IMR-90 (cell line): ENCODE data around the gene UBA7. TPM values are rescaled to one million over a fixed set of nuclear protein-coding genes. Genes with fewer than 3 reads are reported as not detected.

Source experiments
- ATAC-seq: fragments of 200-7000 bp; cut with Tn5 transposase; 2 replicates; pipeline ENCODE4 v1.9.1; 2020; ENCODE audit warnings: low read depth, mild to moderate bottlenecking, moderate library complexity
- BruUV-seq: library from RNA; stranded (reverse); fragments of 400-500 nt; replicated peaks from 2 replicates; lab custom pipeline; 2021; lab: Mats Ljungman, UMichigan
- CTCF ChIA-PET: fragments of 300-600 bp; formaldehyde crosslinking; extraction: SDS; loops from one replicate; lab custom pipeline; 2021; ENCODE audit warnings: antibody characterized with exemption; lab: Yijun Ruan, JAX
- POLR2A ChIA-PET: fragments of 300-600 bp; sonication (Branson Sonifier 250); formaldehyde crosslinking; loops from one replicate; lab custom pipeline; 2022; ENCODE audit warnings: antibody characterized with exemption; ENCODE audit not compliant: unreplicated experiment; lab: Charles Lee
- DNase-seq: peaks from one replicate; pipeline ENCODE4 v3.0.0; 2013
- H2AFZ ChIP-seq: replicated peaks from 2 replicates; pipeline ENCODE3; 2013; ENCODE audit warnings: low read length, mild to moderate bottlenecking; ENCODE audit not compliant: poor library complexity
- H2AK5ac ChIP-seq: 2 replicates; pipeline ENCODE4 v1.6.1; 2013; ENCODE audit warnings: low read depth, low read length, inconsistent platforms
- H2AK9ac ChIP-seq: replicated peaks from 2 replicates; pipeline ENCODE3; 2013; ENCODE audit warnings: mild to moderate bottlenecking, low read depth, low read length, moderate library complexity; ENCODE audit not compliant: poor library complexity
- H2BK120ac ChIP-seq: 2 replicates; pipeline ENCODE4 v1.6.1; 2013; ENCODE audit warnings: low read depth, low read length, inconsistent platforms
- H2BK15ac ChIP-seq: 3 replicates; pipeline ENCODE4 v1.6.1; 2013; ENCODE audit warnings: low read depth, low read length, inconsistent platforms
- H2BK20ac ChIP-seq: 2 replicates; pipeline ENCODE4 v1.6.1; 2013; ENCODE audit warnings: low read depth, mild to moderate bottlenecking, inconsistent platforms, low read length, moderate library complexity
- H2BK5ac ChIP-seq: 2 replicates; pipeline ENCODE4 v1.6.1; 2013; ENCODE audit warnings: mild to moderate bottlenecking, low read depth, low read length, inconsistent platforms; ENCODE audit not compliant: poor library complexity, severe bottlenecking
- H3K14ac ChIP-seq: replicated peaks from 2 replicates; pipeline ENCODE4 v1.6.1; 2013; ENCODE audit warnings: low read depth, low read length, inconsistent platforms
- H3K18ac ChIP-seq: 2 replicates; pipeline ENCODE4 v1.6.1; 2013; ENCODE audit warnings: low read depth, low read length, control low read depth
- H3K23ac ChIP-seq: 2 replicates; pipeline ENCODE4 v1.6.1; 2013; ENCODE audit warnings: low read depth, low read length, inconsistent platforms
- H3K27ac ChIP-seq: 2 replicates; pipeline ENCODE4 v1.5.1; 2013; ENCODE audit warnings: mild to moderate bottlenecking, control low read depth, low read length; ENCODE audit not compliant: insufficient read depth
- H3K27me3 ChIP-seq: 2 replicates; pipeline ENCODE4 v1.6.1; 2013; ENCODE audit warnings: low read length; ENCODE audit not compliant: control insufficient read depth, insufficient read depth
- H3K36me3 ChIP-seq: 2 replicates; pipeline ENCODE4 v1.6.1; 2013; ENCODE audit warnings: low read length, mixed read lengths; ENCODE audit not compliant: control insufficient read depth, insufficient read depth
- H3K4ac ChIP-seq: 2 replicates; pipeline ENCODE4 v1.6.1; 2013; ENCODE audit warnings: low read depth, low read length, inconsistent platforms
- H3K4me1 ChIP-seq: 2 replicates; pipeline ENCODE4 v1.6.1; 2013; ENCODE audit warnings: low read length, mixed read lengths; ENCODE audit not compliant: control insufficient read depth, insufficient read depth
- H3K4me2 ChIP-seq: 2 replicates; pipeline ENCODE4 v1.6.1; 2013; ENCODE audit warnings: low read depth, mild to moderate bottlenecking, control low read depth, low read length, moderate library complexity
- H3K4me3 ChIP-seq: 2 replicates; pipeline ENCODE4 v1.5.1; 2013; ENCODE audit warnings: low read depth, mild to moderate bottlenecking, control low read depth, low read length, moderate library complexity; ENCODE audit not compliant: insufficient read depth
- H3K56ac ChIP-seq: 2 replicates; pipeline ENCODE4 v1.6.1; 2013; ENCODE audit warnings: low read length, inconsistent platforms; ENCODE audit not compliant: insufficient read depth; ENCODE audit errors: extremely low read depth
- H3K79me1 ChIP-seq, 2 experiments: 2 replicates each; pipeline ENCODE4 v1.6.1; 2013; ENCODE audit warnings: low read length in 2 of 2, inconsistent platforms in 1 of 2, low read depth in 1 of 2
- H3K9ac ChIP-seq: 2 replicates; pipeline ENCODE4 v1.6.1; 2013; ENCODE audit warnings: low read depth, low read length, control low read depth
- H3K9me1 ChIP-seq: 2 replicates; pipeline ENCODE4 v1.6.1; 2013; ENCODE audit warnings: low read length, inconsistent platforms; ENCODE audit not compliant: insufficient read depth
- H3K9me3 ChIP-seq: 2 replicates; pipeline ENCODE4 v1.6.1; 2013; ENCODE audit warnings: low read length; ENCODE audit not compliant: control insufficient read depth, insufficient read depth
- H4K20me1 ChIP-seq: 2 replicates; pipeline ENCODE4 v1.6.1; 2013; ENCODE audit warnings: low read length, inconsistent platforms; ENCODE audit not compliant: insufficient read depth
- H4K5ac ChIP-seq: 2 replicates; pipeline ENCODE4 v1.6.1; 2013; ENCODE audit warnings: mild to moderate bottlenecking, low read depth, low read length, control low read depth
- H4K8ac ChIP-seq, 2 experiments: 2 replicates each; pipeline ENCODE4 v1.6.1; 2013; ENCODE audit warnings: low read depth in 2 of 2, low read length in 2 of 2, control low read depth in 1 of 2, inconsistent platforms in 1 of 2
- H4K91ac ChIP-seq: 2 replicates; pipeline ENCODE4 v1.6.1; 2013; ENCODE audit warnings: low read depth, low read length, inconsistent platforms; ENCODE audit not compliant: insufficient read depth
- BHLHE40 ChIP-seq: fragments of 150-350 bp; IDR thresholded peaks from 2 replicates; pipeline ENCODE4 v1.6.1; 2016; ENCODE audit warnings: mild to moderate bottlenecking, low read depth, low read length
- ELK1 ChIP-seq: fragments of 150-350 bp; IDR thresholded peaks from 2 replicates; pipeline ENCODE4 v1.6.1; 2016; ENCODE audit warnings: low read depth, mild to moderate bottlenecking, low read length, moderate library complexity, borderline replicate concordance
- FOS ChIP-seq: fragments of 150-350 bp; IDR thresholded peaks from 2 replicates; pipeline ENCODE4 v1.6.1; 2016; ENCODE audit warnings: low read depth, low read length
- MAZ ChIP-seq: IDR thresholded peaks from 2 replicates; pipeline ENCODE4 v1.6.1; 2012; ENCODE audit warnings: low read depth, mild to moderate bottlenecking, low read length, improper control_type of control experiment, moderate library complexity, borderline replicate concordance
- MXI1 ChIP-seq: IDR thresholded peaks from 2 replicates; pipeline ENCODE4 v1.6.1; 2012; ENCODE audit warnings: low read depth, mild to moderate bottlenecking, low read length, moderate library complexity, borderline replicate concordance
- NFE2L2 ChIP-seq: fragments of 150-350 bp; IDR thresholded peaks from 2 replicates; pipeline ENCODE4 v1.6.1; 2016; ENCODE audit warnings: low read depth, mild to moderate bottlenecking, low read length
- POLR2A ChIP-seq: IDR thresholded peaks from 2 replicates; pipeline ENCODE4 v1.6.1; 2012; ENCODE audit warnings: mild to moderate bottlenecking, low read depth, low read length
- RFX5 ChIP-seq: IDR thresholded peaks from 2 replicates; pipeline ENCODE4 v1.8.0; 2012; ENCODE audit warnings: low read depth, mild to moderate bottlenecking, low read length, moderate library complexity
- SMC3 ChIP-seq: fragments of 150-350 bp; IDR thresholded peaks from 2 replicates; pipeline ENCODE4 v1.6.1; 2016; ENCODE audit warnings: low read depth, mild to moderate bottlenecking, antibody characterized with exemption, low read length, moderate library complexity
- USF2 ChIP-seq: fragments of 150-350 bp; IDR thresholded peaks from 2 replicates; pipeline ENCODE4 v1.6.1; 2017; ENCODE audit warnings: mild to moderate bottlenecking, antibody characterized with exemption, low read length, low read depth
- WGBS, 2 experiments: methylation state at CpG; one replicate each; pipeline versions ENCODE4 v1.1.5 to v1.1.7; 2013; ENCODE audit warnings: missing lambda C conversion rate in 2 of 2; ENCODE audit not compliant: insufficient read length in 1 of 2; ENCODE audit errors: extremely low coverage in 2 of 2; 5-methylcytosine and 5-hydroxymethylcytosine counted together
- dilution Hi-C: fragments of 300-500 bp; cut with HindIII; formaldehyde crosslinking; loops from one replicate; pipeline ENCODE4 v1.14.3; 2018; ENCODE audit warnings: low sequenced_read_pairs; ENCODE audit not compliant: unreplicated experiment
- in situ Hi-C: fragments of 300-500 bp; cut with MboI; formaldehyde crosslinking; loops from 3 replicates; pipeline ENCODE4 v1.14.3; 2019; ENCODE audit warnings: low sequenced_read_pairs, inconsistent platforms, mixed read lengths
- intact Hi-C: fragments of 100-400 bp; cut with micrococcal nuclease; formaldehyde crosslinking; loops from 2 replicates; pipeline ENCODE4 v1.10.0; 2022
- polyA plus RNA-seq, 3 experiments: library from polyadenylated mRNA; depleted of rRNA; stranded (reverse); fragments of >200 nt; gene quantifications; 2 replicates each; pipeline ENCODE4 v1.2.3, GENCODE V29; 2012; ENCODE audit warnings: low replicate concordance in 1 of 3
- total RNA-seq: library from RNA; depleted of rRNA; stranded (reverse); fragments of >200 nt; gene quantifications from 2 replicates; pipeline ENCODE4 v1.2.3, GENCODE V29; 2012

Gene UBA7
- total and polyA plus RNA-seq, 2 of the 4 experiments (the other 2 are of a cell fraction) = 18.6 to 57.8 TPM

- H4K91ac ChIP-seq = no peak overlapping the region
- no peak for ATAC-seq
- no peak overlapping the region for H2BK15ac ChIP-seq
- H3K4me2 ChIP-seq = no peak overlapping the region
- H4K5ac ChIP-seq = no peak overlapping the region
- 0 out of 2 replicates have a peak overlapping the region, but pooled peaks have one; percentile 18 for H2AK5ac ChIP-seq
- H3K4ac ChIP-seq = peak overlapping the region; percentile 1; the same call in 1 of the 2 replicates
- CTCF ChIA-PET = interaction anchor here (1.3 kb wide), 1 partner anchor 30 kb away, joined by 3 read pairs; no protein-coding TSS in a partner anchor
- no peak overlapping the region for H3K9ac ChIP-seq
- no TSS peak for BruUV-seq
- H3K36me3 ChIP-seq = no peaks in the 10 kb centered on the region
- H3K27ac ChIP-seq = no peak overlapping the region
- peaks cover 5% of the 10 kb centered on the region; the same call in 1 of the 2 replicates for H3K27me3 ChIP-seq
- WGBS, 2 experiments = no CpG with 5 or more reads among the region's 1 CpG
- peaks cover 9% of the 10 kb centered on the region for H3K4me1 ChIP-seq
- H2BK20ac ChIP-seq = no peak overlapping the region
- no peaks in the 10 kb centered on the region for H3K9me3 ChIP-seq
- intact Hi-C loops (no loop called here), in situ Hi-C loops (no loop called here), dilution Hi-C loops (no loop called here)
- peak overlapping the region; percentile 63 for H2AK9ac ChIP-seq
- H3K79me1 ChIP-seq = peaks cover 0 to 6% of the 10 kb centered on the region in 2 experiments; a peak in 1 of 4 replicates
- H4K20me1 ChIP-seq = no peaks in the 10 kb centered on the region
- no peak for TF ChIP-seq ELK1
- no peak for TF ChIP-seq SMC3
- no peak for TF ChIP-seq USF2
- TF ChIP-seq MAZ = no peak
- no peak for TF ChIP-seq RFX5
- no peak for TF ChIP-seq MXI1
- TF ChIP-seq POLR2A = no peak
- TF ChIP-seq NFE2L2 = no peak
- no peak for TF ChIP-seq FOS
- TF ChIP-seq BHLHE40 = no peak
- no peak overlapping the region for H2BK120ac ChIP-seq
- POLR2A ChIA-PET = no interaction called here
- no peak overlapping the region for H3K14ac ChIP-seq
- H3K56ac ChIP-seq = no peak overlapping the region
- no peak overlapping the region for H3K23ac ChIP-seq
- H3K4me3 ChIP-seq = no peak overlapping the region
- peak overlapping the region; percentile 27 for H2AFZ ChIP-seq
- peaks cover 4% of the 10 kb centered on the region; the same call in 1 of the 2 replicates for H3K9me1 ChIP-seq
- H2BK5ac ChIP-seq = no peak overlapping the region
- H3K18ac ChIP-seq = no peak overlapping the region
- H4K8ac ChIP-seq = no peak overlapping the region; a peak in 1 of 4 replicates
- DNase-seq = no peak
Measured at GRCh38 chr3:49799105-49799504, 14.6 kb downstream of the UBA7 start.
